SK-N-MC (cell line): Measurements from ENCODE around the gene CTR9.

Source experiments
- EZH2 ChIP-seq: fragments of 200-600 bp; sonication (generic); IDR thresholded peaks from one replicate; pipeline ENCODE4 v1.6.1; 2017; ENCODE audit warnings: antibody characterized with exemption
- FOXP2 ChIP-seq: optimal IDR thresholded peaks from 2 replicates; pipeline ENCODE3; 2011; ENCODE audit warnings: mild to moderate bottlenecking, moderate library complexity; ENCODE audit not compliant: insufficient read depth; ENCODE audit errors: extremely low read length, control extremely low read depth
- POLR2AphosphoS5 ChIP-seq: IDR thresholded peaks from 2 replicates; pipeline ENCODE4 v1.6.1; 2012; ENCODE audit warnings: mild to moderate bottlenecking, low read depth, low read length, borderline replicate concordance

- TF ChIP-seq EZH2 = no peak
- no peak for TF ChIP-seq FOXP2
- no peak for TF ChIP-seq POLR2AphosphoS5
Measured at GRCh38 chr11:10797531-10797930, 46.5 kb downstream of the CTR9 start.
